GM19468 (cell line): Measurements from ENCODE around the gene QSER1.

ENCODE experiments used
- ATAC-seq: cut with Tn5 transposase; IDR thresholded peaks from one replicate; pipeline ENCODE4 v1.9.1; 2021; ENCODE audit warnings: mild to moderate bottlenecking, moderate library complexity, moderate number of reproducible peaks; ENCODE audit not compliant: unreplicated experiment; ENCODE audit errors: extremely low read depth

QSER1 gene

DNA sequence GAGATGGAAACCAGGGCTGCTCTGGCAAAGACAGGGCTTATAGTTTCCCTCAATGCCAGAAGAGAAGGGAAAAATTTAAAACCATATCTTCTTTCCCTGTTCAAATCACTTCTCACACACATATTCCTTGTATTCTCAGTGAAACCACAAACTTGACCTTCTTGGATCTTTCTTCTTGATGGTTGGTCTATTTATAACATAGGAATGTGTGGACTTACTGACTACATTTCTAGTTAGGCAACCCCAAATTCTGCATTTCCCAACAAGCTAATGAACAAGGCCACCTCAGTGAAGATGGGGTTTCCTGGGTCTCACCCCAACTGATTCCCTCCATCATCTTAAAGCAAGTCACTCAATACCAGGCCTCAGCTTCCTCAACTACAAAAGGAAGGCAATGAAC, 3.8 kb upstream of the QSER1 start:
- no peak for ATAC-seq

GRCh38 chr11:32890843-32891656, 1.6 kb upstream of the QSER1 start:
- no peak for ATAC-seq

- ATAC-seq, result no peak
Observed at GRCh38 chr11:32891657-32892354, 805 bp upstream of the QSER1 start.

DNA sequence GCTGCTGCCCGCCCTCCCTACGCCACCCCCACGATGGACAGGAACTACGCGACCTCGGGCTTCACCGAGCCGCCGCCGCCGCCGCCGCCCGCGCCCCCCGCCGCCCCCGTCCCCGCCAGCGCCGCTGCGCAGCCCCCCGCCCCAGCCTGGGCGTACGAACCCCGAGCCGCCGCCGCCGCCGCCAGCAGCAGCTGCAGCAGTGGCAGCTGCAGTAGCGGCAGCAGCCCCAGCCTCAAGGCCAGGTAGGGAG, 407 bp downstream of the QSER1 start:
- ATAC-seq, result no peak

DNA sequence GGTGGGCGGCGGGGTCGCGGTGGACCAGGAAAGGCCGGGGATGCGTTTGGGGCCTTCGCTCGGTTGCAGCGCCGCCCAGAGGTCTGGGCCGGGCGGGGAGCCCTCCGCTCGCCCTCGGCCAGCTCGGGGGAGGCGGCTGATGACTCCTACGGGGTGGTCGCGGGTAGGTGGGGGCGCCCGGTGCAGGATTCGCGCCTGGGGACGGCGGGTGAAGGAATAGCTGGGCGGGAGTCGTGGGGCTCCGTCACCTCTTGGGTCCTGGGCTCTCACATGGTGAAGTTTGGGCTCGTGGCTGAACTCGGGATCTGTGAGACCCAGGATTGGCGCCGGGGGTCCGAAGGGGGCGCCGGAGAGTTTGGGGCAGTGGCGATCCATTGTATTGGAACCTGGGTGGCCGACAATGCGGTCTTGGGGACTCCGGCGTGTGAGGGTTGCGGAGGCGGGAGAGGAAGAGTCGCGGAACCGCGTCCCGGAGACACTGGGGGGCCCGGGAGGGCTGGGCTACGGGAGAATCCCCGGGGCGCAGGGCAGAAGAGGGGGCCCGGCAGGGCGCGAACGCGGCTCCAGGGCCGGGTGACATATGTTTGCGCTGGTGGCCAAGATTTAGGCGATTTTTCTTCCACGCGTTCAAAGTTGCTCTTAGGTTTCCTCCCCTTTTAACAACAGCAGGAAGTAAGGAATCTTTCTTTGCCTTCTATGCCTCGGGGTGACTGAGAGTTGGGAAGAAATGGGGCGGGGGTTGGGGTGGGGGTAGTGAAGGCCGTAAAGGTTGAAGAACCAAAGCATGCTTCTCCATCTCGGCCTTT, 935 bp downstream of the QSER1 start:
- no peak for ATAC-seq

DNA sequence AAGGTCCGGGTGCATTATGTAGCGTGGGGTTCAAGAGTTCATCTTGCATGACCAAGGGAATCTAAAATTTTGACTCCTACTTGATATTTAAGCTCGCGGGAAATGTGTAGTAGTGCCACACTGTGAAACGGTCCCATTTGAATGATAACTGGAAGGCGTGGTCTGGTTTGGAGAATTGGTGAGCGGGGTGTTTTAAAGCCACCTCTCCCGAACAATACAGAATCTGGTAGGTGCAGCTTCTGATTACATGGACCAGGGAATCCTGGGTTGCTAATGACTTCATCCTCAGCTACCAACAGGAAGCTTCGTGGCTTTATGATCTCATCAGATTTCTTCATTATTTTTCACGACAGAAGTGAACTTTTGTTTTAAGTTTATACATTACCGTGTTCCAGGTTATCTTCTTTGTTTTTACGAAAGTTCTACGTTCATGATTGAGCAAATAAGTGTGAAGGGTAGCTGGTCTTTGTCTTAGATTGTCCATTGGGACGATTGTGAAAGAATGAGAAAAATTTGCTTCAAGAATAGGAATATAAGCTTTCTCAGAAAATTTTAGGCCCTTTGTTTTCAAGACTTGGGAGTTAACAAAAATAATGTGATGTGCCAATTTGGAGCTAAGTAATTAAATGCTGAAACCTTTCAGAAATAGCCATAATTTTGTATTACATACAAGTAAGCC, 1.7 kb downstream of the QSER1 start:
- ATAC-seq, result no peak

DNA sequence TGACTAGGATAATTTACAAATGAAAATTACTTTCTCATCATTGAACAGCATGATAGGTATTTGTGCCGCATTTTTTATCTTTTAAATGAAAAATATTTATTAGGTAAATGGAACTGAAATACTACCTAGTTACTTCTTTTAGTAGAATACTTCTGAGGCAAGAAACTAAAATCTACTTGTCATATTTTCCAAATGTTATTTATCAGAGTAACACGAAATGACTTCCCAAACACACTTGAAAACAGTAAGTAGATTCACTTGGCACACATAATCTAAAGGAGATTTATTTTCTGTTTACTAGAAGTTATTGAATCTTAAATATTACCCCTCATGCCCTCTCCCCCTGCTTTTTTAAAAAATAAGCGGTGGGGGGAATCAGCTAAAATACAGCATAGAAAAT, 2.3 kb downstream of the QSER1 start:
- ATAC-seq, result no peak

DNA sequence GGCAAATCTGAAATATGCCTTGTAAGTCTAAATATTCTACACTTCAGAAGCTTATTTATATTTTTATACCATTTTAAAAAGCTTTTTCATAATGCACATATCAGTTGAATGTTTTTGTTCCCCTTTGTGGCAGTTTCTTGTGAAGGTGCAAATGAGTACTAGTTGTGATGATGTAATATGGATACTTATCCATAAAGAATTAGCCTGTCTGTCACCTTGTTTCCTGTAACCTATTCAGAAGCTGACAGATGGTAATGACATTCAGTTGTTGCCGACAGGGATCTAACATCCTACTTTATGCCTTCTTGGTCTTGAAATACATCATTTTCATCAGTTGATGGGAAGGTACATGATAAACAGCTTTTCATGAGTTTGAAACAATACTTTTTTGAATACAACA, 2.9 kb downstream of the QSER1 start:
- no peak for ATAC-seq

GRCh38 chr11:32897103-32897502, 4.5 kb downstream of the QSER1 start:
- no peak for ATAC-seq

DNA sequence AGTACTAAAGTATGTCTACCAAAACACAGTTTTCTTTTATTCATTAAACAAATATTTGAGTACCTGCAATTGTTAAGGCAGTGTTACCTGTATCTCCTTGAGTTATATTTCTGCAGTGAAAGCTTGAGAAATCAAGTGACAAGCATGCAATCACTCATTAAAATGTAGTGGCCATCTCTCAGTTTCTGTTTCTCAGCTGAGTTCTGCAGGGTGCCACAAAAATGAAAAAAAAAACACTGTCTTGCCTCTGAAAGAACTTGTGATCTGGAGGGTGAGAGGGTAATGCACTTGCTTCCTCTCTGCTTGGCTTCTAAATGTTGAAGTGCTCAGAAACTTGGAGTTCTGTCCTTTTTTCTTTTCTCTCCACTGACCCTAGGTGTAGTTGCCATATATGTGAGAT, 6.8 kb downstream of the QSER1 start:
- peak; percentile 51 for ATAC-seq

DNA sequence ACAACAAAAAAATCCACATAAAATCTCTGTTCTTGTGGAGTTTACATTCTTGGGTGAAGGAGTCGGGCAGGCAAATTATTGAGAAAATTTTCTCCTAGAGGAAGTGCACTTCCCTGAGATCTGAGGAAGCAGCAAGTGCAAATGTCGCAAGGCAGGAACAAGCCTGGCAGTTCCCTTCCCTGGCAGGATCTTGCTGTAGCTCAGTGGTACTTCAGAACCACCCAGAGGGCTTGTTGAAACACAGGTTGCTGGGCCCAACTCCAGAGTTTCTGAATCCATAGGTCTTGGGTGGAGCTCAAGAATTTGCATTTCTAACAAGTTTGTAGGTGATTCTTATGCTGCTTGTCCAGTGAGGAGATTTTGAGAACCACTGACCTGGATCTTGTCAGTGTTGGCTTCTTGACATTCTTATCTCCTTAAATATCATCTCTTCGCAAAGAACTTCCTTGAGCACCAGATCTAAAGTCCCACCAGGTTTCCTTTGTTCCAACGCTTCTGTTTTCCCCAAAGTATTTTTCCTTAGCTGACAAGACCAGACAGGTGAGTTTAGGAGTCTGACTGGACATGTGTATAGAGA, 9.6 kb downstream of the QSER1 start:
- no peak for ATAC-seq

- no peak for ATAC-seq
Observed at GRCh38 chr11:32905028-32905667, 12.5 kb downstream of the QSER1 start.

- ATAC-seq, result no peak
Observed at GRCh38 chr11:32908619-32909018, 16.0 kb downstream of the QSER1 start.

- ATAC-seq, result no peak
Observed at GRCh38 chr11:32911413-32911812, 18.8 kb downstream of the QSER1 start.

- ATAC-seq, result no peak
Observed at GRCh38 chr11:32913445-32913844, 20.8 kb downstream of the QSER1 start.

DNA sequence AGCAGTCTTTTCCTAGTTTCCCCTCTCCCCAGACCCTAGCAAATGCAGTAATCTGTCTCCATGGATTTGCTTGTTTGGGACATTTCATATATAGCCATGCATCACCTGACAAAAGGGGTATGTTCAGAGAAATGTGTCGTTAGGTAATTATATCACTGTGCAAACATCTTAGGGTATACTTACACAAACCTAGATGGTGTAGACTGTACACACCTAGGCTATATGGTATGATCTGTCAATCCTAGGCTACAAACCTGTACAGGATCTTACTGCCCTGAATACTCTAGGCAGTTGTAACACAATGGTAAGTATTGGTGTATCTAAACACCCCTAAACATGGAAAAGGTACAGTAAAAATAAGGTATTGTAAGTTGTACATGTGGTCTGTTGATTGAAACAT, 23.8 kb downstream of the QSER1 start:
- no peak for ATAC-seq

DNA sequence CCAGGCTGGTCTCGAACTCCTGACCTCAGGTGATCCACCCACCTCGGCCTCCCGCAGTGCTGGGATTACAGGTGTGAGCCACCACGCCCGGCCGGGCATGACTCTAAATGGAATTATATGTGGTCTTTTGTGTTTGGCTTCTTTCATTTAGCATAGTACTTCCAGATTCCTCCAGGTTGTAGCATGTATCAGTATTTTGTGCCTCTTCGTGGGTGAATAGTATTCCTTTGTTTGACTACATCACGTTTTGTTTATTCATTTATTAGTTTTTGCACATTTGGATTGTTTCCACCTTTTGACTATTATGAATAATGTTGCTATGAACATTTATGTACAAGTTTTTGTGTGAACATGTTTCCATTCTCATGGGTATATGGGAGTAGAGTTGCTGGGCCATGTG, 24.4 kb downstream of the QSER1 start:
- ATAC-seq, result no peak

- no peak for ATAC-seq
Observed at GRCh38 chr11:32918427-32918826, 25.8 kb downstream of the QSER1 start.

- no peak for ATAC-seq
Observed at GRCh38 chr11:32919338-32919737, 26.7 kb downstream of the QSER1 start.

GRCh38 chr11:32920570-32920969, 28.0 kb downstream of the QSER1 start:
- no peak for ATAC-seq
